ENCODE data around the gene TASP1. TPM values are rescaled to one million over a fixed set of nuclear protein-coding genes. Genes with fewer than 3 reads are reported as not detected.
A peak's percentile ranks its signal among the peaks of the same experiment; 100 is the strongest.

TASP1 gene
- total RNA-seq, 2 donors from 2014 or later = 4.9 to 11.9 TPM

- DNase-seq (ENCODE audit: low spot score in 2 of 2) (no peak), ATAC-seq (no peak)
- H3K36me3 Mint-ChIP-seq = peaks cover 7 to 8% of the 10 kb centered on the region in 2 donors
- no peak overlapping the region for H3K27ac Mint-ChIP-seq
- no peaks in the 10 kb centered on the region for H3K9me3 Mint-ChIP-seq
Observed at GRCh38 chr20:13447385-13448180, 191.1 kb downstream of the TASP1 start.

- H3K9me3 Mint-ChIP-seq = peaks cover 23 to 27% of the 10 kb centered on the region in 2 donors
- H3K27ac Mint-ChIP-seq = no peak overlapping the region
- no peak for DNase-seq (ENCODE audit: low spot score in 2 of 2)
- ATAC-seq = no peak
- H3K36me3 Mint-ChIP-seq = peaks cover 28 to 31% of the 10 kb centered on the region in 2 donors
Observed at GRCh38 chr20:13443690-13444089, 195.0 kb downstream of the TASP1 start.

- Mint-ChIP-seq H3K9me3 (peaks cover 23 to 27% of the 10 kb centered on the region in 2 donors), H3K36me3 (peaks cover 28 to 31% of the 10 kb centered on the region in 2 donors), H3K27ac (no peak overlapping the region)
- no peak for DNase-seq (ENCODE audit: low spot score in 2 of 2)
- no peak for ATAC-seq
Observed at GRCh38 chr20:13442986-13443385, 195.7 kb downstream of the TASP1 start.

GRCh38 chr20:13441388-13441787, 197.3 kb downstream of the TASP1 start:
- no peak overlapping the region for H3K27ac Mint-ChIP-seq
- peaks cover 23 to 27% of the 10 kb centered on the region in 2 donors for H3K9me3 Mint-ChIP-seq
- ATAC-seq (no peak), DNase-seq (ENCODE audit: low spot score in 2 of 2) (no peak)
- peaks cover 28 to 31% of the 10 kb centered on the region in 2 donors for H3K36me3 Mint-ChIP-seq

DNA sequence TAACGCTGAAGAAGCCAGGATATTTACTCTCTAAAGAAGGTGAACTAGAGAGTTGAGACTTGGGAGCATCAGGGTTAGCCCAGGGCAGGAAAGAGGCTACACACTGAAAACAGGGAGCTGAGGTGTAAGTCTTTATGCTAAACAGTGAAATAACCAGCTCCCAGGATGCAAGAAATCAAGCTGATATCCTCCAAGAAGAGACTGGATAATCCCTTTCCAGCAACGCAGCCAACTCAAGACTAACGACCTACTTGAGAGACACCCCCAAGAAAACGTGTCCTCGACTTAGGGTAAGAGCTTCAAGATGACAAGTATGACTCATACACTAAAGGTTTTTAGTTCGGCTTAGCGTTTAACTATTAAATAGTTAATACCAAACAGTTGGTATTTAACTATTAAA, 202.2 kb downstream of the TASP1 start:
- ATAC-seq (no peak), DNase-seq (ENCODE audit: low spot score in 2 of 2) (no peak)
- peaks cover 16 to 19% of the 10 kb centered on the region in 2 donors for H3K9me3 Mint-ChIP-seq
- H3K27ac Mint-ChIP-seq = no peak overlapping the region
- peaks cover 20 to 28% of the 10 kb centered on the region in 2 donors for H3K36me3 Mint-ChIP-seq

DNA sequence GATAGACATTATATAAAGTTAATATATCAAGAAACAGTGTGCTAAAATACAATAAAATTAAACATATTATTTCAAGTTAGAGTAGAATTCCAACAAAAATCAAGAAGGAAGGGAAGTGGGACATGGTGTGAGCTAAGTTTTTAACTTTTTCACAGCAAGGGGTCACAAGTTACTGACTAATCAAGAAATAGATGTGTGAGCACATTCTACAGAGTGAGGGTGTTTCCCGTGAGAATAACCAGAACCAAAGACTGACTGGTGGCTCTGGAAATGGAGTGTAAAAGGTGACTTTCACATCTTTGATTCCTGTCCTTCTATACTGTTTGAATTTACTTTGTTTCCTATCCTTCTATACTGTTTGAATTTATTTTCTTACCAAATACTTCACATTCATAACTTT, 206.6 kb downstream of the TASP1 start:
- DNase-seq (ENCODE audit: low spot score in 2 of 2) (no peak), ATAC-seq (no peak)
- peaks cover 11 to 27% of the 10 kb centered on the region in 2 donors for H3K36me3 Mint-ChIP-seq
- H3K27ac Mint-ChIP-seq = no peak overlapping the region
- peaks cover 0 to 3% of the 10 kb centered on the region in 2 donors for H3K9me3 Mint-ChIP-seq

- DNase-seq (ENCODE audit: low spot score in 2 of 2) = peak in 1 of 2 donors; percentile 66
- Mint-ChIP-seq H3K27ac (peak overlapping the region; percentile 30 to 87), H3K9me3 (peaks cover 0 to 3% of the 10 kb centered on the region in 2 donors), H3K36me3 (peaks cover 11 to 26% of the 10 kb centered on the region in 2 donors)
- ATAC-seq = peak; percentile 70 to 93
Observed at GRCh38 chr20:13430346-13431002, 208.3 kb downstream of the TASP1 start.

- DNase-seq (ENCODE audit: low spot score in 2 of 2) (no peak), ATAC-seq (no peak)
- no peak overlapping the region for H3K27ac Mint-ChIP-seq
- H3K9me3 Mint-ChIP-seq = peaks cover 0 to 3% of the 10 kb centered on the region in 2 donors
- peaks cover 11 to 24% of the 10 kb centered on the region in 2 donors for H3K36me3 Mint-ChIP-seq
Observed at GRCh38 chr20:13428684-13429083, 210.0 kb downstream of the TASP1 start.

DNA sequence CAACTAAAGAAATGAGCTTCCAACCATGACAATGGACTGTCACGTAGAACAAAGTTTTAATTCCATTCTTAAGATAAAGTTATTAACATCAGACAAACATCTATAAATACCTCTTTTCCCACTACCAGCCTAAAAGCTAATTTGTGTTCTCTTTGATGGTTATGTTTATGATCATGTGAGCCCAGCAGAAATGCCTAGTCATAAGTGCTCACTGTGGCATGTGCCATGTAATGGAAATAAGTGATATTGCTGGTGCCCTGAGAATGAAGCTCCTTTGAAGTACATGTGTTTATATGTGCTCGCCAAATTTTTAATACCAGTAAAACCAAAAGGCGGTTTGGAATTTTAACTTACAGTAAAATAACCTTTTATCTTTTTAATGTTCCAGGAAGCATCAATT, 211.9 kb downstream of the TASP1 start:
- H3K9me3 Mint-ChIP-seq = peaks cover 0 to 3% of the 10 kb centered on the region in 2 donors
- no peak overlapping the region for H3K27ac Mint-ChIP-seq
- DNase-seq (ENCODE audit: low spot score in 2 of 2) (no peak), ATAC-seq (no peak)
- peaks cover 11 to 19% of the 10 kb centered on the region in 2 donors for H3K36me3 Mint-ChIP-seq

GRCh38 chr20:13425381-13426135, 213.2 kb downstream of the TASP1 start:
- H3K27ac Mint-ChIP-seq = no peak overlapping the region
- DNase-seq (ENCODE audit: low spot score in 2 of 2) (no peak), ATAC-seq (no peak)
- H3K9me3 Mint-ChIP-seq = no peaks in the 10 kb centered on the region
- peaks cover 5 to 9% of the 10 kb centered on the region in 2 donors for H3K36me3 Mint-ChIP-seq

DNA sequence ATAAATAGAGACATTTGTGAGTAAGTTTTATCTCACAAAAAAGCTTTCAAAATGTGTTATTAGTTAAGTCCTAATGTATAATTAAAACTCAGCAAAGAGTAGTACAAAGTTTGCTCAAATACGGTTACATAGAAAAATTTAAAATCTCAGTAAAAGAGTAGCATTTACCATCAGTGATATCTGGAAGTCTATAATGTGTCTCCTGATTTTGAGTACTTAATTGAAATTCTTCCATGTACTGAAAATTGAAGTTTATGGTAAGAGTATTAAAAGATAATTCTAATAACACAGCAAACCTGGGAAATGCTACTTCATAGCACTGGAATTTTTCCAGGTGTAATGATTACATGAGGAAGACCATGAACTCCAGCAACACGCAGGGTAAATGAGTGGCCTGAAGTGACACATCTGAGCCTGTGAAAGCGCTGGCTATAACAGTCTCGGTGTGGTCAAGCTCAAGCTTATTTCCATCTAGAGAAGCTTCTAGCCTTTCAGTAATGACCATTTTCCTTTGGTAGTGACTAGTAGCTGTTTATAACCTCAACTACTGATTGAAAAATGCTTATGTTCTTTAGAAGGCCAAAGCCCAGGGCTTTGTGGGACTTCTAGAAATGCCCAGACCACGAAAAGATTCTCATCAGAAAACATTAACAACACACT, 214.4 kb downstream of the TASP1 start:
- ATAC-seq (no peak), DNase-seq (ENCODE audit: low spot score in 2 of 2) (no peak)
- no peak overlapping the region for H3K27ac Mint-ChIP-seq
- no peaks in the 10 kb centered on the region for H3K36me3 Mint-ChIP-seq
- no peaks in the 10 kb centered on the region for H3K9me3 Mint-ChIP-seq

DNA sequence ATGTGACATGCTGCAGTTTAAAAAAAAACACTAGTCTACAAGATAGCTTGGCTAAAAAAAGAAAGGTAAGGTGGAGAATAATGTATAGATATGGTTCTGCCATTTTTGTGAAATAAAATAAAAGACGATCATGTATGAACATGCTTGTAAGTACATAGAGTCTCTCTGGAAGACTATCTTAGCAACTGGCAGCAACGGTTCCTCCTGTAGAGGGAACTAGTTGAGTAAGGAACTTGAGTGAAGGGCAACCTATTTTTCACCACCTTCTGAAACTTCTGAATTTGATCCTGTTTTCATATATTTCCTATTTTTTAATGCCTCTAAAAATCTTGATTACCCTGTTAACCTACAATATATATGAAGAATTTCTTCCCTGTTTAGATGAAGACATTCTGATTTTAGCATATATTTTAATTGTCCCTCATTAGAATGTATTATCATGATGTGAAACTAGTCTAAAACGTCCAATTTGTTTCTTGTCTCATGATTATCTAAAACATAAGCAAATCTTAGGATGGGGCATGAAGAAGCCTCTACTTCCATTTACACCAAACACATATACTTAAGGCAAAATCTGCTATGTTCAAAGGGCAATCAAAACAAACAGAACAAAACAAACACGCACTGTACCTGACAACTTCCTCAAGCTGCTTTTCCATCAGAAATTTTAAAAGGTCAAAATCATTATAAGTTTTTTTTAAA, 215.1 kb downstream of the TASP1 start:
- H3K9me3 Mint-ChIP-seq = no peaks in the 10 kb centered on the region
- no peak for ATAC-seq
- no peaks in the 10 kb centered on the region for H3K36me3 Mint-ChIP-seq
- no peak overlapping the region for H3K27ac Mint-ChIP-seq
- DNase-seq (ENCODE audit: low spot score in 2 of 2) = no peak

DNA sequence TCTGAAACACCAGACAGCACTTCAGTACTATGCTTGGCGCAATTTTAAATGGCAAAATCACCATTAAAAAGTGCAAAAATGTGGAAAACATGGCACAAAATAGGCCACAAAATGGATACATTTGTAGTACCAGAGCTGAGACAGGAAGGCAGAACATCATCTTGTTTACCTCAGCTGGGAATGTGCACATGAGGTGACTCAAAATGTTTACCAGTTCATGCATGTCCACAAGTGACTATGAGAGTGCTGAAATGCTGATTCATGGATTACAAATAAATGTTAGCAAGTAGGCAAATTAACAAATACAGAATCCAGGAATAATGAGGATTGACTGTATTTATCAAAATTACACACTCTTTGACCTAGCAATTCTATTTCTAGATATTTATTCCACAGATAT, 216.1 kb downstream of the TASP1 start:
- ATAC-seq = no peak
- Mint-ChIP-seq H3K9me3 (no peaks in the 10 kb centered on the region), H3K36me3 (peaks cover 0 to 5% of the 10 kb centered on the region in 2 donors), H3K27ac (no peak overlapping the region)
- DNase-seq (ENCODE audit: low spot score in 2 of 2) = no peak

GRCh38 chr20:13420625-13421024, 218.1 kb downstream of the TASP1 start:
- Mint-ChIP-seq H3K36me3 (peaks cover 0 to 8% of the 10 kb centered on the region in 2 donors), H3K27ac (no peak overlapping the region), H3K9me3 (no peaks in the 10 kb centered on the region)
- ATAC-seq (no peak), DNase-seq (ENCODE audit: low spot score in 2 of 2) (no peak)

GRCh38 chr20:13419477-13419876, 219.3 kb downstream of the TASP1 start:
- no peak overlapping the region for H3K27ac Mint-ChIP-seq
- H3K9me3 Mint-ChIP-seq = no peaks in the 10 kb centered on the region
- peaks cover 0 to 8% of the 10 kb centered on the region in 2 donors for H3K36me3 Mint-ChIP-seq
- no peak for DNase-seq (ENCODE audit: low spot score in 2 of 2)
- ATAC-seq = no peak
